HG03135 (cell line): ENCODE data around the gene MAP6.
"Not testable (repeated sequence)": the region's sequence is repeated elsewhere in the genome, so short reads cannot be mapped to it uniquely, and the experiment has no call there.

Source experiments
- ATAC-seq: cut with Tn5 transposase; IDR thresholded peaks from one replicate; pipeline ENCODE4 v1.9.1; 2021; ENCODE audit warnings: mild to moderate bottlenecking, moderate library complexity; ENCODE audit not compliant: unreplicated experiment

Gene MAP6

DNA sequence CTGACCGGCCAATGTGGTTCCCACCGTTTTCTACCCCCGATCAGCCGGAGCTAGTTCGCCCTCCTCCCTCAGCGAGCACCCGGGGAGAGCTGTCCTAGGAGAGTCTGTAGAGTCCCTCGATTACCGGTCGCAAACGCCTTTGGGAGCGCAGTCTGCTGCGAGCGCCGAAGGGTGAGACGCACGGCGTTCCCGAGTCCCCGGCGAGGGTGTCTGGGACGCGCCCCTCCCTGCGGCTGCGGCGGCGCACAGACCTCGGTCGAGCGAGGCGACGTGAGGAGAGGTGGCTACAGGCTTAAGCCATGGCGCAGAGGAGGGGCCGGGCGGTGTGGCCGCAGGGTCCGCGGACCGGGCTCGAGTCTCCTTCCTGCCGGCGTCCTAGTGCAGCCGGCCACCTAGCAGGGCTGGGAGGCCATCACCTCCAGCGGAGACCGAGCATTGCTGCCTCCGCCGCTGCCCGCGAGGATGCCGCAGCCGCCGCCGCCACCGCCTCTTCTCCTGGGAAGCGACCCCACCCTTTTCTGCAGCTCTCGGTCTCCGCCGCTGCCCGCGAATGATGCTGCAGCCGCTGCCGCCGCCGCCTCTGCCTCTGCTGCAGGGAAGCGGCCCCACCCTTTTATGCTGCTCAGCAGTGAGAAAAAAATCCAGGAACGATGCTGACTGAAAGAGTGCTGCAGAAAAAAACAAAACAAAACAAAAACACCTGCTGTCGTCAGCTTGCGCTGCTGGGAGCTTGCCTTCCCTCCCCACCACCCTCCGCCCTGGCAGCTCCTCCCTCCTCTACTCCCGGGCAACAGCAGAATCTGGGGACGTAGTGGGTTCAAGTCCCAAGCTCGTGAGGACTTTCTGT lies at the start of gene MAP6:
TSS of gene MAP6 (minus strand) at position 588 of the 847 bp plus-strand sequence. CDS start 669 bp downstream, outside the sequence.
- no peak for ATAC-seq

DNA sequence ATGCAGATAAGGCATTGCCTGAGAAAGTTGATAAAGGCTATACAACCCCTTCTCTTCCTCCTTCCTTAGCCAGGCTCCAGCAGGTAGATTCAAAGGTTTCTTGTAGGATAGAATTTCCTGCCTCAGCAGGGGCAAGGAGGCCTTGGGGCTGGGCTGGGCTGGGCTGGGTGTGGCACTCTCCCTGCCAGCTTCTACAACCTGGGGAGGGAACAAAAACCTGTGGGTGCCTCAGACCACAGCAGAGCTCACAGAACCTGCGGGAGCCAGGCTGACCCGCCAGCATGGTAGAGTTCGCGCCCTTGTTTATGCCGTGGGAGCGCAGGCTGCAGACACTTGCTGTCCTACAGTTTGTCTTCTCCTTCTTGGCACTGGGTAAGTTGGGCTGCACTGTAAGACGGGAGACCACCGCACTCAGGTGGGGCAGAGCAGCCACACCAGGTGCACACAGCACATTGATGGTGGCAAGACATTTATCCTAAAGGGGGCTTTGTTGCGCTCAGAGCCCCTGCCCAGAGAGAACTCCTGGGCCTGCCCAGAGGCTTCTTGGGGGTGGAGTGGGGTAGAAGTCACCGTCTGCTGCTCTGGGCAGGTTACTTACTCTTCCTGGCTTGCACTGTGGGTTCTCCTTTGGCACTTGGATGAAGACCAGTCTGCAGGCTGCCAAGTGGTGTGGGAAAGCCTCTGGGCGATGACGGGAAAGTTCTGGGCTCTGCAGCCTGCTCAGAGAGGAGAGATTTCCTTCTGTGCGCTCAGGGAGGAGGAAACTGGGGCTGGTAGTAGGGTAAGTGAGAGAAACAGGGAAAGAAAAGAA lies 49.0 kb upstream of the MAP6 start, which contains the start of gene MOGAT2:
TSS of gene MOGAT2 (plus strand) at position 231 of the 811 bp plus-strand sequence. CDS start at position 282, 51 bp downstream.
- no peak for ATAC-seq

DNA sequence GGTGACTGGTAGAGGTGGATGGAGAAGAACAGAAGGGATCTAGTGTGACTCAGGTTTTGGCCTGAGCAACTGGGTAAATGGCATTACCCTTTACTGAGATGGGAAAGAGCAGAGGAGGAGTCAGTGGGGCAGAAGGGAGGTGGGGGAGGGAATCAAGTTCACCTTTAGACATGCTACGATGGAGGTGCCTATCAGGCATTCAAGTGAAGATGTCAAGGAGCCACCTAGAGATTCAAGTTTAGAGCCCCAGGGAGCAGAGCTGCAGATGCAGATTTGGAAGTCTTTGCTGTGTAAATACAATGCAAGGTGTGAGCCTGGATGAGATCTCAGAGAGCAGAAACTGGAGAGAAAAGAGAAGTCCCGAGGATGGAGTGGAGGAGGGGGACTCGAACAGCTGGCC lies 47.8 kb upstream of the MAP6 start:
- no peak for ATAC-seq

DNA sequence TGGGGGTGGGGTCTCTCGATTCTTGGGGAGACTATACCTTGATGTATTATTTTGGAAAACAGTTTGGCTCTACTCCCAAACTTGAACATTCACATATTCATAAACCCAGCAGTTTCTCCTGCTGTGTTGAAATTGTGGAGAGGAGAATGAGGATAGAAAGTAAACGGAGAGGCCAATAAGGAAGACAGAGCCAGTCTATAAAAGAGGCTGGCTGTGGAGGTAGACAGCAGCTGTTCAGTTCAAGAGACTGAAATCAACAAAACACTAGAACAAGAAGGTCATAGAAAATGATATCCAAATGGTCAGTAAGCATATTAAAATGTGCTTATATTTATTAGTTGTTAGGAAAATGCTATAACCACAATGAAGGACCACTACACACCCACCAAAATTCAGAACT lies 46.9 kb upstream of the MAP6 start:
- no peak for ATAC-seq

DNA sequence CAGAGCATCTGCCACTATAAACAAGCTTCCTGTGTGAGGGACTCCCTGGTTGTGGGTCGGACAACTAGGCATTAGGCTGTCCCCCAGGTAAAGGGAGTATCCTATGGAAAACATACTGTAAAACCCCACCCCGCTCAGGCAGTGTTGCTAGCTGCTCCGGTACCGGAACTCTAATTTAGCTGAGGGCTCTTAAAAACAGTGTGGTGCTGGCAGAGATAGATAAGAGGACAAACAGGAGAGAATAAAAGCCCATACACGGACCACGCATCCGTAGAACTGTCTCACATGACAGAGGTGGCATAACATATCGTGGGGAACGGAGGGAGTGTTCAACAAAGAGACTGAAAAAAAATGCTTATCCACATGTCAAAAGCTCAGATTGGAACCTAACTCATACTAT lies 45.4 kb upstream of the MAP6 start:
- ATAC-seq: no peak

DNA sequence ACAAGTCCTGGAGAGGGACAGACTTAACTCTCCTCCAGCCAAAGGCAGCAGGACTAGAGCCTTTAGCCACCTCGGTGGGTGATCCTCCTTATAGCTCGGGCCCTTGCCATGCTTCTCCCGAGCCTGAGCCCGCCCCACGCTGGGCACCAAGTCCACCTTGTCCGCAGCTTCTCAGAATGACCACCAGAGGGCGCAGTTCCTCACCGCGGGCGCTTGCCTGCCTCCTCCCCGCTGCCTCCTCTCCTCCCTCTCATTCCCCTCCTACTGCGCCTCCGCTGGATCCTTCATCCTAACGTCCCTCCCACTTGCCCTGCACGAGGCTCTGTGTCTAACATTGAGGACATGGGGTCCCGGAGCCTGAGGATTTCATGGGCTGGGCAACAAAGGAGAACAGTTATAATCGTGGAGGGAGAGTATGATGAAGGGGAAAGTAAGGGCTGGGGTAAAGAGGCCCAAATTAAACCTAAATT lies 37.5 kb upstream of the MAP6 start:
- no peak for ATAC-seq

DNA sequence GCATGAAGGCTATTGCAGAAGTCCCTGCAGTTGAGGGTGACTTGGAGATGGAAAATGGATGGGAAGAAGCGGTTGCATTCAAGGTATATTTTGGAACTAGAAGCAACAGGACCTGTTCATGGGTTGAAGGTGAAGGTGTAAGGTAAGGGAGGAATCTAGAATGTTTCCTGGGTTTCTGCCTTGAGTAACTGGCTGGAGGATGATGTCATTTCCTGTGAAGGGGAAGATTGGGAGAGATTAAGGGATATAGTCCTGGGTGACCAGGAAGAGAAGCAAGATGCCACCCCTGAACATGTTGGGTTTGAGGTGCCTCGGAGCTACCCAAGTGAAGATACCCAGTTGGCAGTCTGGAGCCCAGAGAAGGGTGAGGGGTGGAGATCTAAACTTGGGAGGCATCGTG lies 36.7 kb upstream of the MAP6 start:
- ATAC-seq: no peak

DNA sequence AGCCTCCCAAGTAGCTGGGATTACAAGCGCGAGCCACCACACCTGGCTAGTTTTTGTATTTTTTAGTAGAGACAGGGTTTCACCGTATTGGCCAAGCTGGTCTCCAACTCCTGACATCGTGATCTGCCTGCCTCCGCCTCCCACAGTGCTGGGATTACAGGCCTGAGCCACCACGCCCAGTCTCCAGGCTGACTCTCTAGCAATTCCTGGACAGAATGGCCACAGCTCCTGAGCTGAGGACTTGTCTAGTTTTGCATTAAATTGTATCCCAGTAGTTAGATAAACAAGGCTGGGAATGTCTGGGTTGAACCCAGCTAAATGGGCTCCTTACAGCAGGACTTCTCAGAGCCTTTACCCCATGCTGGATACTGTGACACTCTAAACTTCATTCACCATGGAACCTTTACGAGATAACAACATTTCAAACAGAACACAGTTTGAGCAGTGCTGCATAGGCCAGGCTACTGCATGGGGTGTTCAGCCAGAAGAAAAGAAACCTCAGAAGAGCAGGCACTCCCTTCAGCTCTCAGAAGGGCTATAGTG lies 34.9 kb upstream of the MAP6 start:
- no peak for ATAC-seq

DNA sequence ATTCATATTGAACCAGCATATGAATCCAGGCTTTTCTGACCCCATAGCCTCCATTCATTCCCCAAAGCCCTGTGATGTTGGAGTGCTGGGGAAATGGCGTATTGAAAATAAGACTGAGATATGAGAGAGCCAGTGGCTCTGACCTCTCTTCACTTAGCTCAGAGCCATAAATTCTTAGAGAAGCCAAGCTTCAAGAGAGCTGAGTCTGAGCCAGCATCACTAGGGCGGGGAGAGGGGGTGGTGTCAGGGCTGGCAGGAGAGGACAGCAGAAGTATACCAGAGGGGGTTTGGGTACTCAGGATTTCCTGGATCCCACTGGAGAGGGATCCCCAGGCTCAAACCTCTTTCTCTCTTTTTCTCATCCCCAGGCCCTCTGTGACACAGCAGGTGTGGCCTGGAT lies 32.1 kb upstream of the MAP6 start:
- no peak for ATAC-seq

DNA sequence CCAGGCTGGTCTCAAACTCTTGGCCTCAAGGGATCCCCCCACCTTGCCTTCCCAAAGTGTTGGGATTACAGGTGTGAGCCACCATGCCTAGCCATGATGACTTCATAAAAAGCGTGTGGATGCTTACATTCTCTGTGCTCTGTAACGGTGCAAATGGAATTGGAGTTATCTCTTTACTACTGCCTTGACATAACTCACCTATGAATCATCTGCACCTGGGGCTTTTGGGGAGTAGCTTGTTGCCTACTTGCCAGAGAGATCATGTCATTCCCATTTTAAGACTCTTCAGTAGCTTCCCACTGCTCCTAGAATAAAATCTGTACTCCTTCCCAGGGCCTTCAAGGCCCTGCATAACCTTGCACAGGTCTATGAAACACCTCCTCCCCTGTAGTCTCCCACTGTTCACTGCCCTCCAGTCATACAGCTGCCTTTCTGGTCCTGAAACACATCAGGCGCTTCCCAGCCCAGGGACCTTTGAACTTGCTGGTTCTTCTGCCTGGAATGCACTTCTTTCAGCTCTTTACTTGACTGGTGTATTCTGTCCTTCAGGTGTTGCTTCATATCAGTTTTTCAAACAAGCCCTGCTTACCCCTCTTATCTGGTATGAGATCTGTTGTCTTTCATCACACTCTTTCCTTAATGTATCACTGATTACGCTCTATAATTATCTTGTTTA lies 29.2 kb upstream of the MAP6 start:
- no peak for ATAC-seq

DNA sequence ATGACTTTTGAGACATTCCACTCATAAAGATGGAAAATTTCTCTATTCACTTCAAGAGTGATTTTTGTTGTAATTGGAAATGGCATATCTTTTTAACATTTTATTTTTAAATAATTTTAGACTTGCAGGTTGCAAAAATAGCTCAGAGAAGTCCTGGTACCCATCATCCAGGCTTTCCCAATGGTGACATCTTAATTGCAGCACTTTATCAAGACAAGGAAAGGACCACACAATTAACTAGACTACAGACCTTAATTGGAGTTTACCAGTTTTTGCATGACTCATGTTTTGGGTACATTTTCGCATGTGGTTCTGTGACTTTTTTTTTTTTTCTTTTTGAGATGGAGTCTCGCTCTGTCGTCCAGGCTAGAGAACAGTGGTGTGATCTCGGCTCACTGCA lies 23.0 kb upstream of the MAP6 start:
- no peak for ATAC-seq

DNA sequence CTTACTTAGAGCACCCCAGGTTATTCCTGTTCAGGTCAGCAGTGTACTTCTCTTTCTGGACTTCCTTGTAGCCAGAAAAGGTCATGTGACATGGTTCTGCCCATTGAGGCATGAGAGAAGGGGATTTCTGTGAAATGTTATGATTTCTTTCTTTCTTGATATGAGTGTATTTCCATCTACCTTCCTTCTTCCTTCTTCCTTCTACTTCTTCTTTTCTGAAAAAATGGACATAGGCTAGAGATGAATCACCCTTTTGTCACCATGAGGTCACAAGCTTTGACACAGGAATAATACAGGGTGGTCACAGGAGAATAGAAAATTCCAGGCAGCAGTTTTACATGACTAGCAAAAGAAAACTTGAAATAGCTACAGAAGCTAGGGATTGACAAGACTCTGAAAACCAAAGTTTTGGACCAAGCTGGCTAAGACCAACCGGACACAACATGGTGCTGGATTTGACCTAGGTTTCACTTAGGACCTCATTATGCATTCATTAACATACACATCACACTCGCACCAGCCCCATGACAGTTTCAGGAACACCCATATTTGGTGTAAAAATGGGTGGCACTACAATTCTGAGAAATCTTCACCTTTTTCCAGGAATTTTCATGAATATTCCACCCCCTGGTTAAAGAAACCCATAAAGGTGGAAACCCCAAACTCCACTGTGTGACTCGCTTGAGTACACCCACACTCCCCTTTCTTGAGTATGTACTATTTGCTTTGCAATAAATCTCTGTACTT lies 21.2 kb upstream of the MAP6 start:
- ATAC-seq: peak; percentile 68

DNA sequence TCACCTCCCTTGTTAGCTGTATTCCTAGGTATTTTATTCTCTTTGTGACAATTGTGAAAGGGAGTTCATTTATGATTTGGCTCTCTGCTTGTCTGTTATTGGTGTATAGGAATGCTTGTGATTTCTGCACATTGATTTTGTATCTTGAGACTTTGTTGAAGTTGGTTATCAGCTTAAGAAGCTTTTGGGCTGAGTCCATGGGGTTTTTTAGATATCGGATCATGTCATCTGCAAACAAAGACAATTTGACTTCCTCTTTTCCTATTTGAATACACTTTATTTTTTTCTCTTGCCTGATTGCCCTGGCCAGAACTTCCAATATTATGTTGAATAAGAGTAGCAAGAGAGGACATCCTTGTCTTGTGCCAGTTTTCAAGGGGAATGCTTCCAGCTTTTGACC lies 15.0 kb upstream of the MAP6 start:
- ATAC-seq: not testable (repeated sequence)

DNA sequence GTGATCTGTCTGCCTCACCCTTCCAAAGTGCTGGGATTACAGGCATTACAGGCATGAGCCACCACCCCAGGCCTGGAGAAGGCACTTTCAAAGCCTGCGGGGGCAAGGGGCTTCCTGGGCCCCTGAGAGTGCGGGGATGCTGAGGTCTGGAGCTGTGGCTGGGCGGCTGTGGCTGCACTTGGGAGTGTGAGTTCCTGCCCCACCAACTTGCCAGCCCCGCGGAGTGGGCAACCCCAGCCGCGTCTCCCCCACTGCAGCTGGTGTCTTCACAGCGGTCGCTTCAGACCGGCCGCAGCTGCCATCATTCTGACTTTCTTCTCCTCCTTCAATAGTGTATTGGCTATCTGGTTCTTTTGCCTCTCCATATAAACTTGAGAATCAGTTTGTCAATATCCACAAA lies 10.7 kb upstream of the MAP6 start:
- ATAC-seq: no peak

DNA sequence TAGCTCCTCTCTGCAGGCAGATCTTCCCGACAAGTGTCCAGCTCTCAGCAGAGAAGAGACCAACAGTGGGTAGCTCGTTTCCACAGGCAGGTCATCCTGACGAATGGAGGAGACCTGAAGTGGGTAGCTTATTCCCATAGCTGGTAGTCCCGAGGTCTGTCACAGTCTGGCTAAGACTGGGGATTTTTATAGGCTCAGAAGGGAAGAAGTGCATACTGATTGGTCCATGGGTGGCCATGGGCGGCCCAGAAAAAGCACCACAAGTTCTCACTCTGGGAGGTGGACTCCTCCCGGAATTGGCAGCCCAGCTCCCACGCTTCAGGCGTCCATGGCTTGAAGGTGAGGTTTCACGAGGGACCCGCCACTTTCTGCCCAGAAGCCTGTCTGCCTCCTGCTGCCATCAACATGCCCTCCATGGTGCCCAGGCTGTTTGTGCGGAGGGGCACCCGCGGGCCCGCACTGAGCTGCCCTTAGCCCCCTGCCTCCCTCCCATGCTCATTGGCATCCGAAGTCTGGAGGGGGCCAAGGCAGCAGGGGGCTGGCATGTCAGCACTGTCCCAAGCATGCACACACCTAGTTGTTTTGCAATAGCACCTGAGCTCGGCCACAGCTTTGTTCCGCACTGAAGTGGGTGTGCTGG lies 9.9 kb upstream of the MAP6 start:
- ATAC-seq: no peak

DNA sequence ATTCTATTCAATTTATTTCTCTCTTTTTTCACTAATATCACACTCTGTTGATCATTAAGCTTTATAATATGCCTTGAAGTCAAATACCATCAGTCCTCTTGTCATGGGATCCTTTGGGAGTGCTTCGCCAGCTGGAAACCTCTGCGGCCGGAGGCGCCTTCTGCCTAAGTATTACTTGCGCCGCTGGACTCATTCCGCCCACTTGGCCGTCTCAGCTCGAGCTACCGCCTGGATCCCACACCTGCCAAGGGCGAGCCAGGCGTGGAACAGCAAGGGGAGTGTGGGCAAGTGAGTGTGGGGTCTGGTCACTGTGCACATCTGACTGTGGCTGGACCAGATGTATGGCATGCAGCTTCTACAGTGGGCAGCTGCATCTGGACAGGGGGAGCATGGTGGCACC lies 9.1 kb upstream of the MAP6 start:
- no peak for ATAC-seq

DNA sequence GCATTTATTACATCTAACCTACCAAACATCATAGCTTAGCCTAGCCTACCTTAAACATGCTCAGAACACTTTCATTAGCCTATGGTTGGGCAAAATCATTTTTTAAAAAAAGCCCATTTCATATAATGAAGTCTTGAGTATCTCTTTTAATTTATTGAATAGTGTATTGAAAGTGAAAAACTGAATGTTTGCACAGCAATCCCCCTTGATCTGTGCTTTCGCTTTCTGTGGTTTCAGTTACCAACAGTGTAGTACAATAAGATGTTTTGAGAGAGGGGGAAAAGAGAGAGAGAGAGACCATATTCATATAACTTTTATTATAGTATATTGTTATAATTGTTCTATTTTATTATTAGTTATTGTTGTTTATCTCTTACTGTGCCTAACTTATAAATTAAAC lies 8.4 kb upstream of the MAP6 start:
- ATAC-seq: no peak

DNA sequence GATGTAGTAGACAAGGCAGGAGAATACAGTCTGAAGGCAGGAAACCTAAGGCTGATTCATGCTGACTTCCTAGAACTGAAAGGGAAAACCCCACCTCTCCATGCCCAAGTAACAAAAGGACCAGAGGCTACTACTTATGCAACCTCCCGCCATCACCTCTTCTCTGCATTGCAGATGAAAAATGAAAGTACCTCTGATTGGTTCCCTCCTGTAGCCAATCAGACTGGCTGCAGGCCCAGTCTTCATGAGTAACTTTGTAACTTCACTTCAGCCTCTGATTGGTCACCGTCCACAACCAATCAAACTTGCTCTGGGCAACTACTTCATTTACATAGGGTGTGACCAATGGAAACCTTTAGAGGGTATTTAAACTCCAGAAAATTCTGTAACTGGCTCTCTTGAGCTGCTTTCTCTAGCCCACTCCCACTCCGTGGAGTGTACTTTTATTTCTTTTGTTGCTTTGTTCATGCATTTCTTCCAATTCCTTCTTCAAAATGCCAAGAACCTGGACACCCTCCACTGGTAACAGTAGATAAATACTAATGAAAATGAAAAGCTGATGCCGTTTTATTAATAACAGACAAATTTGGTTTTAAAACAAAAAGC lies 5.2 kb upstream of the MAP6 start:
- ATAC-seq: no peak

DNA sequence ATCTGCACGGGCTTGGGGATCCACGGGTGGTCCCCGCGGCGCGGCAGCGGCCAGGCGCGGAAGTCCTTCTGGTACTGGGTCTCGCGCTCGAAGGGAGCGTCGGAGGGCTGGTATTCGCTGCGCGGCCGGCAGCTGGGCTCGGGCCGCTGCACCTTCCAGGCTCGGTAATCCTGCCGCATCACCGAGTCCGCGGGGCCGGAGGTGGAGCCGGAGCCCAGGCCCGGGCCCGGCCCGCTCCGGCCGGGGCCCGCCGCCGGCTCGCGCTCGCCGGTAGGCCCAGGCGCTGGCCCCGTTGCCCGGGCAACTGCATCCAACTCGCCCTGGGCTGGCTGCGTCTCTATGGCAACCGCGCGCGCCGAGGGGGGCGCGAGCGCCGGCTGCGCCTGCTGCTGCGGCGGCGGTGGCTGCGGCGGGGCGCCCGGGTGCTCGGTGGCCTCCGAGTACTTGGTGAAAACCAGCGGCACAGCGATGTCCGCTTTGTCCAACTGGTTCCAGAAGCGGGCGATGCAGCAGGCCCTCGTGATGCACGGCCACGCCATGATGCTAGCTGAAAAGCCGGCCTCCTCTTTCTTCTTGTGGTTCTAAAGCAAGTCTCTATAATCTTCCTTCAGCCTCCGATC lies 897 bp downstream of the MAP6 start:
- ATAC-seq: no peak
